Tibial nerve (tissue), 3 donors: ENCODE results near the gene NMNAT1.

Experiments used
- POLR2A ChIP-seq, 2 donors: fragments of 450-650 bp; IDR thresholded peaks; one replicate each; pipeline ENCODE4 v1.6.1; 2017; ENCODE audit warnings: antibody characterized with exemption in 2 of 2, mild to moderate bottlenecking in 2 of 2, moderate library complexity in 2 of 2
- TF ChIP-seq, protein P1 (sequence below), 5 experiments: fragments of 200-600 bp in 3 of 5; fragments of 450-650 bp in 2 of 5; sonication (generic) in 3 of 5; IDR thresholded peaks; one replicate each; pipeline ENCODE4 v1.5.1; 2016 to 2019; ENCODE audit warnings: antibody characterized with exemption in 5 of 5, mild to moderate bottlenecking in 3 of 5, moderate library complexity in 2 of 5

DNA sequence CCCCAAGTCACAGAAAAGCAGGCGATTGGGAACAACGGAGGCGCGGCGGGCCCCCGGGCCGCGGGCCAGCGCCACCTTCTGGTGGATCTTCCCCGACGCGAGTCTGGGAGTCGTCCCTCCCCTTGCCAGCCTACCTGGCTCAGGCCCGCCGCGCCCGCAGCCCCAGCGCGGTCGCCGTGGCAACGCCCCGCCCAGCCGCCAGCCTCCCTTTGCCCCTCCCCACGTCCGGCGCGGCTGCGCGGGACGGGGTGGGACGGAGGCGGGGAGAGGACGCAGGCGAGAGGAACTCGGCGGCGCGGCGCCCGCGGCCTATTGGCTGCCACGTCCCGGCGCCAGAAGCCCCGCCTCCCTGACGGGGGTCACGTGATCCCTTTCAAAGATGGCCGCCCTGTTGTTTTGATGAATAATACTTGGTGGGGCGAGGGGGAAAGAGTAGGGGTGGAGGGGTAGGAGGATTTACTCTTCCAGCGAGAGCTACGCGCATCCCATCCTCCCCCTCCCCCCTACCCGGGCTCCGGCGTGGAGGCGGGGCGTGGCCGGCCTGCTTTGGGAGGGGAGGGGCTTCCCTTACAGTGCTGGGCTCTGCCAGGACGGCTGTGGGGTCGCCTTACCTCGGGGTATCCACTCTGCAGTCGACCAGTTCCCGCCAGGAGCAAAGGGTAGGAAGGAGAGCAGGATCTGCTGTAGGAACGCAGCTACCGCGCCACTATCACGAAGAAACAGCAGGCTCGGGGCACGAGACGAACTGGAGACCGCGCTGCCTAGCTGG lies 89.5 kb downstream of the NMNAT1 start, which contains the start of gene UBE4B:
- TF ChIP-seq, protein P1, sequence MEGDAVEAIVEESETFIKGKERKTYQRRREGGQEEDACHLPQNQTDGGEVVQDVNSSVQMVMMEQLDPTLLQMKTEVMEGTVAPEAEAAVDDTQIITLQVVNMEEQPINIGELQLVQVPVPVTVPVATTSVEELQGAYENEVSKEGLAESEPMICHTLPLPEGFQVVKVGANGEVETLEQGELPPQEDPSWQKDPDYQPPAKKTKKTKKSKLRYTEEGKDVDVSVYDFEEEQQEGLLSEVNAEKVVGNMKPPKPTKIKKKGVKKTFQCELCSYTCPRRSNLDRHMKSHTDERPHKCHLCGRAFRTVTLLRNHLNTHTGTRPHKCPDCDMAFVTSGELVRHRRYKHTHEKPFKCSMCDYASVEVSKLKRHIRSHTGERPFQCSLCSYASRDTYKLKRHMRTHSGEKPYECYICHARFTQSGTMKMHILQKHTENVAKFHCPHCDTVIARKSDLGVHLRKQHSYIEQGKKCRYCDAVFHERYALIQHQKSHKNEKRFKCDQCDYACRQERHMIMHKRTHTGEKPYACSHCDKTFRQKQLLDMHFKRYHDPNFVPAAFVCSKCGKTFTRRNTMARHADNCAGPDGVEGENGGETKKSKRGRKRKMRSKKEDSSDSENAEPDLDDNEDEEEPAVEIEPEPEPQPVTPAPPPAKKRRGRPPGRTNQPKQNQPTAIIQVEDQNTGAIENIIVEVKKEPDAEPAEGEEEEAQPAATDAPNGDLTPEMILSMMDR (IDR thresholded peaks at IDR 0.05) = peak; percentile 88 to 95 (median 94)
- peak; percentile 40 to 64 for TF ChIP-seq POLR2A (IDR thresholded peaks at IDR 0.05)
